T1000 (cell line): ENCODE data around the gene FOXC2.

Experiments
- DNase-seq: peaks from one replicate; lab custom pipeline; 2025; ENCODE audit warnings: mixed read lengths; lab: John Stamatoyannopoulos, UW

Gene FOXC2

DNA sequence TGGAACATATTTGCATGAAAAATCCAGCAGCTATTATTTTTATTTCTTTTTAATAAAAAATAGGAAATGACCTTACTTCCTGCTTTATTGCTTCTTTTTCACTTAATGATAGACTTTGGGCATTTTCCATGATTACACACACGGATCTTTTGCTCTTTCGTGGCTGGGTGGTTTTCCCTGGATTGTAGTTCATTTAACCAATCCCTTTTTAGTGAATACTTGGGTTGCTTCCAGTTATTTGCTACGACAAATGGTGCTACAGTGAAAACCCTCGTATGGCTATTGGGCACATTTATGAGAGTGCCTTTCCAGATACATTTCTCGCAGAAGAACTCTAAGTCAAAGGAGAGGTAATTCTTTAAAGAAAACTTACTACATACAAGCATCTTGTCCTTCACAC is 50.3 kb downstream of the FOXC2 start:
- DNase-seq, result no peak

DNA sequence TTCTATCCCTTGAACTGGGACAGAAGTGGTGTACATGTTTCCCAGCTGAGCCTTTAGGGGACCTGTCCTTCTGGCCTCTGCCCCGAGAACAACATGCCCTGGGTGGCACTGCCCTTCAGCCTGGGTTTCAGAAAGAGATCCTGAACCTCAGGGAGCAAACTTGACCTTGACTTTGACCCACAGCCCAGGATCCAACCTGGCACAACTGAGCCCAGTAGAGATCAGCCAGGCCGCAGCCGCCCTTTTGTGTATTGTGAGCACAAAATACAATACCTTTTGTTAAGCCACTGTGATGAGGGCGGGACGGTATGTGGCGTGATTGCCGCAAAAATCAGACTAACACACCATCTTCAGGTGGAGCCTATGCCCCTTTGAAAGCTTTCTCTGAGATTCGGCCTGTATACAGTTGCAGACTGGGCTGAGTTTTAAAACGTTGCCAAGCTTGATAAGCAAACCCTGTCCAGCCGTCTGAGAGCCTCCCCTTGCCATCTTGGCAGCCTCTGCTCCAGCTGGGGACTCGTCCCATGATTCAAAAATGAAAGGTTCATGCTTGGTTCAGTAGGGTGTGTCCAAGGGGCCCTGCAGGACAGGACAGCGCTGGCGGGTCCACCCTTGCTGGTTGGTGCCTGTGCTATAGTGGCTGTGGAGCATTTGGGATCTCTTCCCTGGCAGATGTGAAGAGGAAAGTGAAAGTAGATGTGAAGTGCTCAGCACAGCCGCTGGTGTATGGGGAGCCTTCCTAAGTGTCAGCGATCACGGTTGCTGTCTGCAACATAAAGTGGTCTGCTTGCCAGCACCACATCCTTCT is 52.0 kb downstream of the FOXC2 start:
- DNase-seq, result no peak
